Astrocyte (in vitro differentiated cells and primary cell): ENCODE measurements around the gene IFNGR2. TPM values are rescaled to one million over a fixed set of nuclear protein-coding genes. Genes with fewer than 3 reads are reported as not detected.

Experiments
- DNase-seq: peaks from one replicate; pipeline ENCODE4 v3.0.0-alpha.2; 2010; ENCODE audit warnings: low read depth
- FAIRE-seq: peaks from 2 replicates; lab custom pipeline; 2011; peaks lifted over from hg19 to GRCh38; lab: Jason Lieb, UNC
- H2AFZ ChIP-seq: 2 replicates; pipeline ENCODE4 v1.6.0; 2012; ENCODE audit warnings: low read depth, low read length, inconsistent platforms
- H3K27ac ChIP-seq: 2 replicates; pipeline ENCODE4 v1.5.1; 2011; ENCODE audit warnings: low read depth, low read length, inconsistent platforms
- H3K27me3 ChIP-seq: 2 replicates; pipeline ENCODE4 v1.6.0; 2011; ENCODE audit warnings: low read length, inconsistent platforms; ENCODE audit not compliant: insufficient read depth
- H3K36me3 ChIP-seq: 2 replicates; pipeline ENCODE4 v1.5.1; 2011; ENCODE audit warnings: low read length, inconsistent platforms; ENCODE audit not compliant: insufficient read depth
- H3K4me1 ChIP-seq: 2 replicates; pipeline ENCODE4 v1.5.1; 2011; ENCODE audit warnings: low read length, inconsistent platforms; ENCODE audit not compliant: insufficient read depth
- H3K4me2 ChIP-seq: 2 replicates; pipeline ENCODE4 v1.6.0; 2012; ENCODE audit warnings: low read length, inconsistent platforms
- H3K4me3 ChIP-seq: 2 replicates; pipeline ENCODE4 v1.5.1; 2011; ENCODE audit warnings: low read depth, mild to moderate bottlenecking, low read length, inconsistent platforms; ENCODE audit not compliant: insufficient read depth
- H3K79me2 ChIP-seq: 2 replicates; pipeline ENCODE4 v1.6.0; 2012; ENCODE audit warnings: mild to moderate bottlenecking, low read length, inconsistent platforms; ENCODE audit not compliant: insufficient read depth
- H3K9ac ChIP-seq: 2 replicates; pipeline ENCODE4 v1.6.0; 2012; ENCODE audit warnings: mild to moderate bottlenecking, low read length, inconsistent platforms
- H3K9me3 ChIP-seq: 2 replicates; pipeline ENCODE4 v1.5.1; 2012; ENCODE audit warnings: low read depth, mild to moderate bottlenecking, low read length, inconsistent platforms; ENCODE audit not compliant: insufficient read depth
- H4K20me1 ChIP-seq: 2 replicates; pipeline ENCODE4 v1.6.0; 2012; ENCODE audit warnings: low read length, inconsistent platforms; ENCODE audit not compliant: insufficient read depth
- H3K27ac Mint-ChIP-seq: one replicate; pipeline ENCODE4 v1.8.0; 2021; ENCODE audit warnings: mild to moderate bottlenecking, mixed read lengths; ENCODE audit not compliant: unreplicated experiment
- H3K27me3 Mint-ChIP-seq: one replicate; pipeline ENCODE4 v1.8.0; 2021; ENCODE audit warnings: low read depth, mixed read lengths; ENCODE audit not compliant: unreplicated experiment
- H3K36me3 Mint-ChIP-seq: one replicate; pipeline ENCODE4 v1.8.0; 2021; ENCODE audit warnings: low read depth, mixed read lengths; ENCODE audit not compliant: unreplicated experiment
- H3K4me1 Mint-ChIP-seq: one replicate; pipeline ENCODE4 v1.8.0; 2021; ENCODE audit warnings: low read depth, mixed read lengths; ENCODE audit not compliant: unreplicated experiment
- H3K4me3 Mint-ChIP-seq: one replicate; pipeline ENCODE4 v1.8.0; 2021; ENCODE audit warnings: mild to moderate bottlenecking, moderate library complexity, mixed read lengths; ENCODE audit not compliant: unreplicated experiment
- H3K9me3 Mint-ChIP-seq: one replicate; pipeline ENCODE4 v1.8.0; 2021; ENCODE audit warnings: mild to moderate bottlenecking, mixed read lengths; ENCODE audit not compliant: unreplicated experiment
- EZH2 ChIP-seq: IDR thresholded peaks from 2 replicates; pipeline ENCODE4 v1.6.1; 2012; ENCODE audit warnings: mild to moderate bottlenecking, low read length, inconsistent platforms; ENCODE audit not compliant: insufficient read depth
- total RNA-seq: library from RNA; stranded (reverse); gene quantifications from 2 replicates; pipeline ENCODE4 v1.2.1, GENCODE V29; 2021
- TF ChIP-seq, protein P1 (sequence below): IDR thresholded peaks from 2 replicates; pipeline ENCODE4 v1.5.1; 2011; ENCODE audit warnings: low read depth, mild to moderate bottlenecking, inconsistent platforms, low read length, moderate library complexity; ENCODE audit not compliant: insufficient read depth

IFNGR2 gene
- total RNA-seq, 1 donor from 2014 or later, result 58.9 TPM

DNA sequence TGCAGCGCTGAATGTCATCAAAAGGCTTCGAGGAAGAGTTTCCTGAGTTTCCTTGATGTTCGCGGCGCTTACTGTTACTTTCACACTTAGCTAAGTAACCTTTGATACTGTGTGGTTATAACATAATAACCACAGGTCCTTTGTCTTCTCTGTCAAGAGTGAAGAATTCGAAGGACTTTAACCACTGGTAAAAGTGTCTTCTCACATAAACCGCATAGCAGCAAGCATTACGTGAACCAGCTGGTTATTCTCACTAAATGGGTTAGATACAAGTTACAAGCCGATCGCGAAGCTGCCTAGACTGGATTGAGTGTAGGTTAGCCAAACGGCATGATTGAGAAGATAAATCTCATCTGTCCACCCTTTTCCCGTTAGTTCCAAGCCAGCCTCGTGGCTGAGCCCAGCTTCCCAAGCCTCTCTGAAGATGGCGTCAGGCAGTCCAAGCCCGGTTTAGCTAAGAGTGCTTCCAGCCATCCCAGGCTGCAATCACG is 18.3 kb upstream of the IFNGR2 start:
- Histone ChIP-seq H3K36me3 (no peaks in the 10 kb centered on the region), H4K20me1 (no peaks in the 10 kb centered on the region), H3K79me2 (no peaks in the 10 kb centered on the region), H3K27me3 (no peaks in the 10 kb centered on the region), H3K27ac (no peak overlapping the region), H3K4me3 (no peak overlapping the region), H3K4me1 (peaks cover 30% of the 10 kb centered on the region), H3K9ac (no peak overlapping the region), H3K9me3 (no peaks in the 10 kb centered on the region), H2AFZ (no peak overlapping the region), H3K4me2 (no peak overlapping the region)
- Mint-ChIP-seq H3K27me3 (peaks cover 6% of the 10 kb centered on the region), H3K4me1 (peaks cover 31% of the 10 kb centered on the region), H3K4me3 (no peak overlapping the region), H3K36me3 (peaks cover 2% of the 10 kb centered on the region), H3K27ac (no peak overlapping the region), H3K9me3 (no peaks in the 10 kb centered on the region)
- TF ChIP-seq, protein P1, sequence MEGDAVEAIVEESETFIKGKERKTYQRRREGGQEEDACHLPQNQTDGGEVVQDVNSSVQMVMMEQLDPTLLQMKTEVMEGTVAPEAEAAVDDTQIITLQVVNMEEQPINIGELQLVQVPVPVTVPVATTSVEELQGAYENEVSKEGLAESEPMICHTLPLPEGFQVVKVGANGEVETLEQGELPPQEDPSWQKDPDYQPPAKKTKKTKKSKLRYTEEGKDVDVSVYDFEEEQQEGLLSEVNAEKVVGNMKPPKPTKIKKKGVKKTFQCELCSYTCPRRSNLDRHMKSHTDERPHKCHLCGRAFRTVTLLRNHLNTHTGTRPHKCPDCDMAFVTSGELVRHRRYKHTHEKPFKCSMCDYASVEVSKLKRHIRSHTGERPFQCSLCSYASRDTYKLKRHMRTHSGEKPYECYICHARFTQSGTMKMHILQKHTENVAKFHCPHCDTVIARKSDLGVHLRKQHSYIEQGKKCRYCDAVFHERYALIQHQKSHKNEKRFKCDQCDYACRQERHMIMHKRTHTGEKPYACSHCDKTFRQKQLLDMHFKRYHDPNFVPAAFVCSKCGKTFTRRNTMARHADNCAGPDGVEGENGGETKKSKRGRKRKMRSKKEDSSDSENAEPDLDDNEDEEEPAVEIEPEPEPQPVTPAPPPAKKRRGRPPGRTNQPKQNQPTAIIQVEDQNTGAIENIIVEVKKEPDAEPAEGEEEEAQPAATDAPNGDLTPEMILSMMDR, result no peak
- TF ChIP-seq EZH2, result no peak
- DNase-seq (peak; percentile 93), FAIRE-seq (no peak)

DNA sequence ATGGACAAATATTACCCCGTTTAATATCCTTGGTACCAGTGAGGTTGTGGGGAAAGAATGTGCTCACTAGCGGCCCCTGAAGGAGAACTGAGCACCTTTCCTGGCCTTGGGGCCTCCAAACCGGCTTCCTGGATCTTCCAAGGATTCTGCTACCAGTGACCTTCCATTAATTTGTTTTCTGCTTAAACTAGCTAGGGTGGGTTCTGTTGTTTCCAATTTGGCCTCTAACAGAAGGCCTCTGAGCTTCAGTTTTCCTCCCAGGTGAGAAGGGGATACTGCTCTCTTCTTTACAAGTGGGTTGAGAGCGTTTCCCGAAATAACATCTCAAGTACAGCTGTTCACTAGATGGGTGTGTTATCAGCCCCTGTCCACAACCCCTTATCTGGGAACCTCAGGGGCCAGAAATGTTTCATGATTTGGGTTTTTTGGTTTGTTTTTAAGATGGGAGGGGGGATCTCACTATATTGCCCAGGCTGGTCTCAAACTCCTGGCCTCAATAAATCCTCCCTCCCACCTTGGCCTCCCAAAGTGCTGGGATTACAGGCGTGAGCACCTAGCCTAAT is 16.9 kb upstream of the IFNGR2 start:
- H3K9me3 Mint-ChIP-seq, result no peaks in the 10 kb centered on the region
- no peaks in the 10 kb centered on the region for H3K36me3 ChIP-seq
- no peak overlapping the region for H3K27ac Mint-ChIP-seq
- DNase-seq, result no peak
- peaks cover 12% of the 10 kb centered on the region for H3K27me3 Mint-ChIP-seq
- peaks cover 16% of the 10 kb centered on the region for H3K4me1 ChIP-seq
- H3K4me3 ChIP-seq, result no peak overlapping the region
- H3K27ac ChIP-seq, result no peak overlapping the region
- no peaks in the 10 kb centered on the region for H3K9me3 ChIP-seq
- H3K4me3 Mint-ChIP-seq, result no peak overlapping the region
- H3K27me3 ChIP-seq, result no peaks in the 10 kb centered on the region
- H4K20me1 ChIP-seq, result no peaks in the 10 kb centered on the region
- no peak overlapping the region for H3K9ac ChIP-seq
- no peak for FAIRE-seq
- no peak overlapping the region for H3K4me2 ChIP-seq
- H2AFZ ChIP-seq, result no peak overlapping the region
- H3K79me2 ChIP-seq, result no peaks in the 10 kb centered on the region
- peaks cover 18% of the 10 kb centered on the region for H3K4me1 Mint-ChIP-seq
- no peak for TF ChIP-seq EZH2
- TF ChIP-seq, protein P1, result no peak
- H3K36me3 Mint-ChIP-seq, result peaks cover 2% of the 10 kb centered on the region

DNA sequence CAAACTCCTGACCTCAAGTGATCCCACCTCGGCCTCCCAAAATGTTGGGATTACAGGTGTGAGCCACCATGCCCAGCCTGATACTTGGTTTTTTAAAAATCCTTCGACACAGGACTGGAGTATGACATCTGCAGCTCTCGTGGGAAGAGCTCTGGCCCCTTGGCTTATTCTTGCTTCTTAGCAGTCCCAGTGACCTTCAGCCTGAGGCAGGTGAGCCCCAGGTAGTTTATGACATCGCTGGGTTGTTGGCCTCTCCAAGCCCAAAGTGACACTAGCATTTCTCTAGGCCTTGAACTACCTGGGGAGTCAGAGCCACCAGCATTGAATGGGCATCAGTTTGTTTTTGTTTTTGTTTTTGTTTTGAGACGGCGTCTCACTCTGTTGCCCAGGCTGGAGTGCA is 15.9 kb upstream of the IFNGR2 start:
- Mint-ChIP-seq H3K9me3 (no peaks in the 10 kb centered on the region), H3K27ac (no peak overlapping the region), H3K36me3 (peaks cover 2% of the 10 kb centered on the region), H3K27me3 (peaks cover 12% of the 10 kb centered on the region), H3K4me3 (no peak overlapping the region), H3K4me1 (peaks cover 15% of the 10 kb centered on the region)
- no peaks in the 10 kb centered on the region for H3K27me3 ChIP-seq
- FAIRE-seq, result no peak
- no peaks in the 10 kb centered on the region for H3K9me3 ChIP-seq
- H4K20me1 ChIP-seq, result no peaks in the 10 kb centered on the region
- H3K4me3 ChIP-seq, result no peak overlapping the region
- H3K4me1 ChIP-seq, result peaks cover 15% of the 10 kb centered on the region
- TF ChIP-seq, protein P1, result no peak
- no peak overlapping the region for H3K9ac ChIP-seq
- no peaks in the 10 kb centered on the region for H3K79me2 ChIP-seq
- H2AFZ ChIP-seq, result no peak overlapping the region
- no peak overlapping the region for H3K4me2 ChIP-seq
- H3K36me3 ChIP-seq, result no peaks in the 10 kb centered on the region
- no peak overlapping the region for H3K27ac ChIP-seq
- DNase-seq, result no peak
